GM15510 (cell line): ENCODE measurements around the gene CACNG8.

Experiments used
- POLR2A ChIP-seq: IDR thresholded peaks from 3 replicates; pipeline ENCODE4 v1.6.1; 2011; ENCODE audit warnings: borderline replicate concordance; ENCODE audit not compliant: insufficient read length; ENCODE audit errors: extremely low read depth

CACNG8 gene

GRCh38 chr19:54030895-54031586, 68.3 kb downstream of the CACNG8 start:
- TF ChIP-seq POLR2A: no peak

- no peak for TF ChIP-seq POLR2A
Measured at GRCh38 chr19:54035215-54036178, 72.8 kb downstream of the CACNG8 start.
